NOMO-1 treated with dmso at 0.1 percent for 144 hours (cell line): Measurements from ENCODE around the gene UBE2Z.
"Not testable (repeated sequence)": the region's sequence is repeated elsewhere in the genome, so short reads cannot be mapped to it uniquely, and the experiment has no call there.

ENCODE experiments used
- DNase-seq: peaks from one replicate; lab custom pipeline; 2025; ENCODE audit not compliant: unreplicated experiment; lab: John Stamatoyannopoulos, UW

The UBE2Z gene

GRCh38 chr17:48903401-48903800 lies 4.8 kb upstream of the UBE2Z start:
- DNase-seq, result no peak

- DNase-seq, result no peak
These were observed 3.8 kb upstream of the UBE2Z start for GRCh38 chr17:48904428-48904827.

GRCh38 chr17:48905987-48906515 lies 2.2 kb upstream of the UBE2Z start:
- no peak for DNase-seq

- no peak for DNase-seq
These were observed 527 bp upstream of the UBE2Z start for GRCh38 chr17:48907713-48908046.

GRCh38 chr17:48908853-48909394 lies 717 bp downstream of the UBE2Z start:
- DNase-seq, result peak; percentile 53

- DNase-seq, result no peak
These were observed 1.6 kb downstream of the UBE2Z start for GRCh38 chr17:48909783-48910182.

- no peak for DNase-seq
These were observed 2.2 kb downstream of the UBE2Z start for GRCh38 chr17:48910370-48910769.

GRCh38 chr17:48912476-48912875 lies 4.3 kb downstream of the UBE2Z start:
- DNase-seq, result no peak

GRCh38 chr17:48915459-48916282 lies 7.5 kb downstream of the UBE2Z start:
- DNase-seq, result peak; percentile 21

GRCh38 chr17:48925251-48925990 lies 17.2 kb downstream of the UBE2Z start:
- no peak for DNase-seq

- no peak for DNase-seq
These were observed 17.8 kb downstream of the UBE2Z start for GRCh38 chr17:48925991-48926342.

GRCh38 chr17:48927978-48928745 lies 20.0 kb downstream of the UBE2Z start:
- no peak for DNase-seq

- no peak for DNase-seq
These were observed 20.9 kb downstream of the UBE2Z start for GRCh38 chr17:48928876-48929811.

GRCh38 chr17:48929812-48930165 lies 21.6 kb downstream of the UBE2Z start:
- DNase-seq, result no peak

GRCh38 chr17:48930435-48930873 lies 22.2 kb downstream of the UBE2Z start:
- no peak for DNase-seq

GRCh38 chr17:48933035-48933434 lies 24.8 kb downstream of the UBE2Z start:
- no peak for DNase-seq

- peak; percentile 84 for DNase-seq
These were observed 36.5 kb downstream of the UBE2Z start, which contains the start of gene SNF8 for GRCh38 chr17:48944515-48945260. Gene SNF8, minus strand, starts transcription at chr17:48944842. Its CDS starts 108 bp downstream, at chr17:48944734.

GRCh38 chr17:48945261-48945651 lies 37.0 kb downstream of the UBE2Z start:
- DNase-seq, result not testable (repeated sequence)

GRCh38 chr17:48951572-48951971 lies 43.4 kb downstream of the UBE2Z start:
- no peak for DNase-seq
